MM.1S (cell line): ENCODE results near the gene ETV4.

ENCODE experiments used
- CTCF ChIP-seq: fragments of 300-600 bp; sonication (generic); IDR thresholded peaks from 2 replicates; pipeline ENCODE4 v1.5.1; 2016; ENCODE audit warnings: antibody characterized with exemption, low read length, mixed read lengths
- EZH2 ChIP-seq: fragments of 300-600 bp; sonication (generic); optimal IDR thresholded peaks from 2 replicates; pipeline ENCODE3; 2017; ENCODE audit warnings: low read depth, mild to moderate bottlenecking, antibody characterized with exemption, low read length, mixed read lengths
- EZH2phosphoT487 ChIP-seq: fragments of 300-600 bp; sonication (generic); IDR thresholded peaks from 2 replicates; pipeline ENCODE4 v1.6.1; 2018; ENCODE audit warnings: antibody characterized with exemption, low read length

- TF ChIP-seq CTCF (no peak), EZH2 (no peak), EZH2phosphoT487 (no peak)
Measured at GRCh38 chr17:43530288-43531081, 15.7 kb downstream of the ETV4 start.
